ENCODE data around the gene SUPT7L. TPM values are rescaled to one million over a fixed set of nuclear protein-coding genes. Genes with fewer than 3 reads are reported as not detected.
"Not testable (repeated sequence)": the region's sequence is repeated elsewhere in the genome, so short reads cannot be mapped to it uniquely, and the experiment has no call there.

The SUPT7L gene
- total and polyA plus RNA-seq, 4 experiments from 2014 or later: 21.4 to 48.5 (median 34.1) TPM

DNA sequence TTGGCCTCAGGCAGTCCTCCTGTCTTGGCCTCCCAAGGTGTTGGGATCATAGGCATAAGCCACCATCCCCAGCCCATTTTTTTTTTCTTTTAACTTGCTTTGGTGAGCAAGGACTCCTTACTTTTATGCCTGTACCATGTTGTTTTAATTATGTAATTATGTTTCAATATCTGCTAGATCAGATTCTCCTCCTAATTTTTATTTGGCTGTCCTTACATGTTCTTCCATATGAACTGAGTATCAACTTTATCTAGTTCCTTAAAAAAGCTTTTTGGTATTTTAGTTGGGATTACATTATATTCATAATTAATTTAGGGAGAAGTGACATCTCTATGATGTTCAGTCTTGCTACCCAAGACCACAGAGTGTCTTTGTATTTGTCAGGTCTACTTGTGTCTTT lies 18.2 kb downstream of the SUPT7L start:
- POLR2A ChIA-PET (ENCODE audit: partially characterized antibody): interaction anchor here (0.6 kb wide), 1 partner anchor 425 kb away, joined by 4 read pairs; no protein-coding TSS in a partner anchor
- Mint-ChIP-seq H3K9me3 (peaks cover 0 to 1% (median 0%) of the 10 kb centered on the region in 8 donors), H3K36me3 (peaks cover 24 to 68% of the 10 kb centered on the region in 2 donors), H3K4me1 (no peaks in the 10 kb centered on the region), H3K4me3 (no peak overlapping the region), H3K27ac (peak overlapping the region in 1 of 7 donors; percentile 41), H3K27me3 (no peaks in the 10 kb centered on the region)
- DNase-seq: no peak
- Histone ChIP-seq H3K4me1 (ENCODE audit: insufficient read depth, low read length) (no peaks in the 10 kb centered on the region), H3K9me3 (ENCODE audit: control insufficient read depth in 1 of 2, low read length in 2 of 2) (no peaks in the 10 kb centered on the region), H3K36me3 (ENCODE audit: insufficient read depth, low read length) (peaks cover 46% of the 10 kb centered on the region), H3K4me3 (ENCODE audit: low read length in 2 of 2) (no peak overlapping the region), H3K27ac (ENCODE audit: low read depth, low read length) (no peak overlapping the region), H3K27me3 (ENCODE audit: insufficient read depth, low read length) (no peaks in the 10 kb centered on the region)
- CTCF ChIA-PET (ENCODE audit: partially characterized antibody): no interaction called here
- intact Hi-C loops (cut with micrococcal nuclease): no loop called here

DNA sequence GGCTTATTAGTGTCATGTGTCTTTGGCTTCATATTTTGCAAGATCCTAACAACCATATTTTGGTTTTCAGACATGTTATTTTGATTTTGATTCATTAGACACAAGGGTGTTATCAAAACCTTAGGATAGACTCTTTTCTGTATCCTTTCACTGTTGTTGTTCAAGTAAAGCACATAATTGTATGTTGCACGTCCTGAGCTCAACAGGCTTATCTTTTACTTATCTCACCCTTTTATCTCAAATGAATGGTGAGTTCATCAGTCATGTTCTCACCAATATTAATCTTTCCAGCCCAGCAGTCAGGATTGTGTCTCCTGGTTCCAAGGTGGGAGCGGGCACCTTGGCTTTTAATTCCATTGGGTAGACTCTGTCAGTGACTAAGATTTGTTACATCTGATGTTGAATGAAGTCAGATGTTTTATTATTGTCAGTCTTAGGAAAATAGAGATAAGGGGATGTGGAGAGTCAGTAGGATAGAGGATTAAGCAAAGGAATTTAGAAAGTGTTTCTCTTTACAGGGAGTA lies 22.6 kb downstream of the SUPT7L start:
- POLR2A ChIA-PET (ENCODE audit: partially characterized antibody): no interaction called here
- H3K36me3 ChIP-seq (ENCODE audit: insufficient read depth, low read length): peaks cover 44% of the 10 kb centered on the region
- peaks cover 5 to 10% (median 6%) of the 10 kb centered on the region in 4 donors for H3K4me1 Mint-ChIP-seq
- CTCF ChIA-PET (ENCODE audit: partially characterized antibody): interaction anchor here (0.5 kb wide), 1 partner anchor 226 kb away, joined by 3 read pairs; no protein-coding TSS in a partner anchor
- intact Hi-C loops (cut with micrococcal nuclease): no loop called here
- no peak for DNase-seq
- H3K27ac ChIP-seq (ENCODE audit: low read depth, low read length): no peak overlapping the region
- no peaks in the 10 kb centered on the region for H3K9me3 Mint-ChIP-seq
- H3K4me3 Mint-ChIP-seq: no peak overlapping the region
- peaks cover 5% of the 10 kb centered on the region for H3K4me1 ChIP-seq (ENCODE audit: insufficient read depth, low read length)
- peak overlapping the region in 2 of 7 donors; percentile 5 to 52 for H3K27ac Mint-ChIP-seq
- H3K36me3 Mint-ChIP-seq: peaks cover 34 to 68% of the 10 kb centered on the region in 2 donors
- H3K27me3 ChIP-seq (ENCODE audit: insufficient read depth, low read length): no peaks in the 10 kb centered on the region
- H3K4me3 ChIP-seq (ENCODE audit: low read length in 2 of 2): no peak overlapping the region
- H3K9me3 ChIP-seq (ENCODE audit: control insufficient read depth in 1 of 2, low read length in 2 of 2): no peaks in the 10 kb centered on the region
- H3K27me3 Mint-ChIP-seq: no peaks in the 10 kb centered on the region

DNA sequence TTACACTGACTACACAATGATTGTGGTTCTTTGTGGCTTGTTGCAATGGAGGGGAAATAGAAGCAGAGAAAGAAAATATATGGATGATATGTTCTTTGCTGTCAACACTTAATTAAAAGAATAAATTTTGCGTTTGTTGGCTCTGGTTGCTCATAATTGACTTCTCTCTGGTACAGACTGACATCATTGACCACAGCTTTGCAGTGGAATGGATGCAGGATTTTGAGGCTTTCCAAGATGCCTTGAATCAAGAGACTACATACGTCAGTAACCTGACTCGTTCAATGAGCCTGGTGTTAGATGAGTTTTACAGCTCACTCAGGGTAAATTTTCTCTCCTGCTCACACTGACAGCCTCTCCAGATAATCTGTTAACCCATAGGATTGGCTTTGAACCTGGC lies 24.7 kb downstream of the SUPT7L start:
- Histone ChIP-seq H3K36me3 (ENCODE audit: insufficient read depth, low read length) (peaks cover 53% of the 10 kb centered on the region), H3K9me3 (ENCODE audit: control insufficient read depth in 1 of 2, low read length in 2 of 2) (no peaks in the 10 kb centered on the region), H3K27me3 (ENCODE audit: insufficient read depth, low read length) (no peaks in the 10 kb centered on the region), H3K27ac (ENCODE audit: low read depth, low read length) (no peak overlapping the region), H3K4me1 (ENCODE audit: insufficient read depth, low read length) (peaks cover 5% of the 10 kb centered on the region), H3K4me3 (ENCODE audit: low read length in 2 of 2) (no peak overlapping the region)
- Mint-ChIP-seq H3K4me3 (no peak overlapping the region), H3K27ac (no peak overlapping the region), H3K4me1 (peaks cover 7 to 12% (median 11%) of the 10 kb centered on the region in 4 donors), H3K27me3 (no peaks in the 10 kb centered on the region), H3K36me3 (peaks cover 50 to 73% of the 10 kb centered on the region in 2 donors), H3K9me3 (no peaks in the 10 kb centered on the region)
- DNase-seq: no peak
- CTCF ChIA-PET (ENCODE audit: partially characterized antibody): no interaction called here
- POLR2A ChIA-PET (ENCODE audit: partially characterized antibody): interaction anchor here (1.4 kb wide), 1 partner anchor 10 kb away, joined by 4 read pairs; the partner anchor contains the start of genes CCDC121 and GPN1
- intact Hi-C loops (cut with micrococcal nuclease): no loop called here

DNA sequence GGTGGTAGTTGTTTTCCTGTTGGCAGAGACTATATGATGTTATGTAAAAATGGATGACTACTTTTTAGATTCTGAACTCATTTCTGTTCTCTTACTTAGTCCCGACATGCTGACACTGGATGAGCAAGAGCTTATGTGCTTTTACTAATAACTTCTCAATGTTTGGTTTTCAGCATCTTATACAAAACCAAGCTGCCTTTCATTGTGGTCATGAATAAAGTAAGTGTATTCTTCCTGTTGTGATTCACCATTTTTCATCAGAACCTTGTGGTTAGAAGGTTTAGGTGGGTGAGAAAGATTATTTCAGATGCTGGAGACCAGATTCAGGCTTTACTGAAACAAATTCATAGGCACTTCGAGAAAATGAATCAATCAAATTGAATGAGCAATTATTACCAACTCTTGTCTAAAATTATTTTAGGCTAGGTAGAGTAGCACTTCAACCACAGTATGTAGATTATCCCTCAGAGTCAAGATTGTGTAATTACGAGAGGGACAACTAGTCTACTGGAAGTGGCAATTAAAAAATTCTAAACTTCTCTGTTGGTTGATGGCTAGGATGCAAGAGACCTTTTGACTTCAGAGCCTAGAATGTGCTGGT lies 25.3 kb downstream of the SUPT7L start:
- Mint-ChIP-seq H3K36me3 (peaks cover 51 to 74% of the 10 kb centered on the region in 2 donors), H3K4me1 (peaks cover 7 to 12% (median 11%) of the 10 kb centered on the region in 4 donors), H3K4me3 (peak overlapping the region in 1 of 8 donors; percentile 5), H3K9me3 (no peaks in the 10 kb centered on the region), H3K27me3 (no peaks in the 10 kb centered on the region), H3K27ac (peak overlapping the region in 6 of 7 donors; percentile 4 to 83 (median 66))
- no peak overlapping the region for H3K4me3 ChIP-seq (ENCODE audit: low read length in 2 of 2)
- peaks cover 53% of the 10 kb centered on the region for H3K36me3 ChIP-seq (ENCODE audit: insufficient read depth, low read length)
- intact Hi-C loops (cut with micrococcal nuclease): no loop called here
- ChIA-PET CTCF (ENCODE audit: partially characterized antibody) (no interaction called here), POLR2A (ENCODE audit: partially characterized antibody) (interaction anchor here (1.4 kb wide), 1 partner anchor 10 kb away, joined by 4 read pairs; the partner anchor contains the start of genes CCDC121 and GPN1)
- no peak overlapping the region for H3K27ac ChIP-seq (ENCODE audit: low read depth, low read length)
- H3K4me1 ChIP-seq (ENCODE audit: insufficient read depth, low read length): peaks cover 5% of the 10 kb centered on the region
- H3K9me3 ChIP-seq (ENCODE audit: control insufficient read depth in 1 of 2, low read length in 2 of 2): no peaks in the 10 kb centered on the region
- no peak for DNase-seq
- H3K27me3 ChIP-seq (ENCODE audit: insufficient read depth, low read length): no peaks in the 10 kb centered on the region

DNA sequence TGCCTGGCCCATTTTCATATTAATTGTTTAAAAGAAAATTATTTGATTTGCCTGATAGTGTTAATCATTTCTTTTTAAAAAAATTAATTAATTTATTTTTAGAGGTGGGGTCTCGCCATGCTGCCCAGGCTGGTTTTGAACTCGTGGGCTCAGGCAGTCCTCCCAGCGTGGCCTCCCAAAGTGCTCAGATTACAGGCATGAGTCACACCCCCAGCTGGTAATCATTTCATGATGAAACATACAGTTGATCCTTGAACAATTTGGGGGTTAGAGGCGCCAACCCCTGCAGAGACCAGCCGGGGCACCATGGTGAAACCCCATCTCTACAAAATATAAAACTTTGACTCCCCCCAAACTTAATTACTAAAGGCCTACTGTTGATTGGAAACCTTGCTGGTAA lies 26.6 kb downstream of the SUPT7L start:
- ChIA-PET POLR2A (ENCODE audit: partially characterized antibody) (no interaction called here), CTCF (ENCODE audit: partially characterized antibody) (no interaction called here)
- H3K9me3 Mint-ChIP-seq: no peaks in the 10 kb centered on the region
- H3K4me3 Mint-ChIP-seq: no peak overlapping the region
- no peak overlapping the region for H3K27ac ChIP-seq (ENCODE audit: low read depth, low read length)
- H3K4me1 ChIP-seq (ENCODE audit: insufficient read depth, low read length): peaks cover 5% of the 10 kb centered on the region
- no peak overlapping the region for H3K27ac Mint-ChIP-seq
- no peaks in the 10 kb centered on the region for H3K9me3 ChIP-seq (ENCODE audit: control insufficient read depth in 1 of 2, low read length in 2 of 2)
- peaks cover 10 to 14% (median 14%) of the 10 kb centered on the region in 4 donors for H3K4me1 Mint-ChIP-seq
- no peak overlapping the region for H3K4me3 ChIP-seq (ENCODE audit: low read length in 2 of 2)
- H3K27me3 ChIP-seq (ENCODE audit: insufficient read depth, low read length): no peaks in the 10 kb centered on the region
- H3K36me3 ChIP-seq (ENCODE audit: insufficient read depth, low read length): peaks cover 61% of the 10 kb centered on the region
- intact Hi-C loops (cut with micrococcal nuclease): no loop called here
- DNase-seq: no peak
- no peaks in the 10 kb centered on the region for H3K27me3 Mint-ChIP-seq
- peaks cover 59 to 79% of the 10 kb centered on the region in 2 donors for H3K36me3 Mint-ChIP-seq

DNA sequence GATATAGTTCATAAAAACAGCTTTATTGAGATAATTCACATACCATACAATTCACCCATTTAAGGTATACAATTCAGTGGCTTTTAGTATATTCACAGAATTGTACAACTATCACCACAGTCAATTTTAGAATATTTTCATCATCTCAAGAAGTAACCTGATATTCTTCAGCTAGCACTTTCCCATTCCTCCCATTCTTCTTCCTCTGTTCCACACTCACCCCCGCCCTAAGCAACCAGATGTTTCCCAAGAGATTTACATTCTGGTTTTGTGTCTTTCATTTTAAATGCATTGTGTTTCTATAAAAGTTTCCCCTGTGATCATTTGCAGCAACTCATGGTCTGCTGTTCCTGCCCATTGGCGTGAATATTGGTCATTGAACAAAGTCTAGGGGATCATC lies 29.1 kb downstream of the SUPT7L start:
- POLR2A ChIA-PET (ENCODE audit: partially characterized antibody): no interaction called here
- peaks cover 51% of the 10 kb centered on the region for H3K36me3 ChIP-seq (ENCODE audit: insufficient read depth, low read length)
- H3K9me3 ChIP-seq (ENCODE audit: control insufficient read depth in 1 of 2, low read length in 2 of 2): no peaks in the 10 kb centered on the region
- CTCF ChIA-PET (ENCODE audit: partially characterized antibody): interaction anchor here (1.3 kb wide), 1 partner anchor 29 kb away, joined by 4 read pairs; the partner anchor contains the start of genes SLC4A1AP and SUPT7L
- no peak overlapping the region for H3K27ac ChIP-seq (ENCODE audit: low read depth, low read length)
- peaks cover 18 to 28% (median 20%) of the 10 kb centered on the region in 4 donors for H3K4me1 Mint-ChIP-seq
- no peaks in the 10 kb centered on the region for H3K27me3 ChIP-seq (ENCODE audit: insufficient read depth, low read length)
- peaks cover 14% of the 10 kb centered on the region for H3K4me1 ChIP-seq (ENCODE audit: insufficient read depth, low read length)
- peak overlapping the region in 1 of 8 donors; percentile 46 for H3K4me3 Mint-ChIP-seq
- intact Hi-C loops (cut with micrococcal nuclease): no loop called here
- no peak overlapping the region for H3K4me3 ChIP-seq (ENCODE audit: low read length in 2 of 2)
- H3K27ac Mint-ChIP-seq: peak overlapping the region in 1 of 7 donors; percentile 91
- DNase-seq: no peak
- no peaks in the 10 kb centered on the region for H3K27me3 Mint-ChIP-seq
- H3K36me3 Mint-ChIP-seq: peaks cover 57 to 71% of the 10 kb centered on the region in 2 donors
- no peaks in the 10 kb centered on the region for H3K9me3 Mint-ChIP-seq

DNA sequence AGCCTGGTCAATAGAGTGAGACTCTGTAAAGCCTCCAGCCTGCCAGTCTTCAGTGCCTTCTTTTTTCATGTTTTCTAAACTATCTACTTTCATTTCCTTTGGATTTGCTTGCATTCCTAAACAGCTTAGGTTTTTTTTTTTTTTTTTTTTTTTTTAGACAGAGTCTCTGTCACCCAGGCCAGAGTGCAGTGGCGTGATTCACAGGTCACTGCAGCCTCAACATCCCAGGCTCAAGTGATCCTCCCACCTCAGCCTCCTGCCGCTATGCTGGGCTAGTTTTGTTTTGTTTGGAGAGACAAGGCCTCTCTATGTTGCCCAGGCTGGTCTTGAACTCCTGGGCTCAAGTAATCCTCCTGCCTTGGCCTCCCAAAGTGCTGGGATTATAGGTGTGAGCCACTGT lies 33.2 kb downstream of the SUPT7L start:
- H3K4me1 Mint-ChIP-seq: peaks cover 12 to 21% (median 14%) of the 10 kb centered on the region in 4 donors

More for the DNA sequence above, 33.2 kb downstream of the SUPT7L start:
- H3K4me3 ChIP-seq (ENCODE audit: low read length in 2 of 2); H3K9me3 ChIP-seq (ENCODE audit: control insufficient read depth in 1 of 2, low read length in 2 of 2); H3K27me3 ChIP-seq (ENCODE audit: insufficient read depth, low read length); POLR2A ChIA-PET (ENCODE audit: partially characterized antibody); H3K9me3 Mint-ChIP-seq; DNase-seq; intact Hi-C loops (cut with micrococcal nuclease); H3K27me3 Mint-ChIP-seq; CTCF ChIA-PET (ENCODE audit: partially characterized antibody); H3K27ac ChIP-seq (ENCODE audit: low read depth, low read length): not testable (repeated sequence)
- peaks cover 26% of the 10 kb centered on the region for H3K36me3 ChIP-seq (ENCODE audit: insufficient read depth, low read length)
- Mint-ChIP-seq H3K36me3 (peaks cover 34 to 42% of the 10 kb centered on the region in 2 donors), H3K27ac (peak overlapping the region in 5 of 7 donors; percentile 26 to 87 (median 56)), H3K4me3 (peak overlapping the region in 2 of 8 donors; percentile 34 to 39)
- H3K4me1 ChIP-seq (ENCODE audit: insufficient read depth, low read length): peaks cover 17% of the 10 kb centered on the region
